Endothelial cell of umbilical vein (primary cell): Measurements from ENCODE around the gene LDLRAD4. TPM values are rescaled to one million over a fixed set of nuclear protein-coding genes. Genes with fewer than 3 reads are reported as not detected.

Experiments
- BruUV-seq: library from RNA; stranded (reverse); fragments of 400-500 nt; replicated peaks from 2 replicates; lab custom pipeline; 2021; lab: Mats Ljungman, UMichigan
- CTCF ChIA-PET: fragments of 300-600, 350-600 bp; sonication (Branson Sonifier 250); formaldehyde crosslinking; loops from one replicate; lab custom pipeline; 2021; ENCODE audit warnings: antibody characterized with exemption, inconsistent platforms; lab: Charles Lee
- POLR2A ChIA-PET: fragments of 300-600, 350-600 bp; sonication (Branson Sonifier 250); formaldehyde crosslinking; loops from one replicate; lab custom pipeline; 2021; ENCODE audit warnings: antibody characterized with exemption, inconsistent platforms; lab: Charles Lee
- DNase-seq: peaks from one replicate; pipeline ENCODE4 v3.0.0-alpha.2; 2011; ENCODE audit warnings: low read depth, low spot score
- FAIRE-seq: peaks from 2 replicates; lab custom pipeline; 2011; peaks lifted over from hg19 to GRCh38; lab: Jason Lieb, UNC
- H2AFZ ChIP-seq: 2 replicates; pipeline ENCODE4 v1.6.0; 2012; ENCODE audit warnings: low read depth, low read length, control low read depth, inconsistent platforms
- H3K27ac ChIP-seq: 2 replicates; pipeline ENCODE4 v1.5.1; 2011; ENCODE audit warnings: low read depth, mild to moderate bottlenecking, control low read depth, low read length, moderate library complexity; ENCODE audit not compliant: insufficient read depth
- H3K27me3 ChIP-seq, 2 experiments: 2 replicates each; pipeline versions ENCODE4 v1.6.0 to v1.6.1; 2011; ENCODE audit warnings: low read length in 2 of 2, mixed read lengths in 1 of 2; ENCODE audit not compliant: control insufficient read depth in 2 of 2, insufficient read depth in 2 of 2
- H3K36me3 ChIP-seq, 2 experiments: 2 replicates in 1 of 2; 3 replicates in 1 of 2; pipeline ENCODE4 v1.5.1; 2011; ENCODE audit warnings: low read length in 2 of 2, mild to moderate bottlenecking in 1 of 2, moderate library complexity in 1 of 2; ENCODE audit not compliant: control insufficient read depth in 2 of 2, insufficient read depth in 2 of 2; ENCODE audit errors: extremely low read depth in 1 of 2
- H3K4me1 ChIP-seq: 3 replicates; pipeline ENCODE4 v1.5.1; 2011; ENCODE audit warnings: mild to moderate bottlenecking, low read length; ENCODE audit not compliant: control insufficient read depth, insufficient read depth; ENCODE audit errors: extremely low read depth
- H3K4me2 ChIP-seq: 2 replicates; pipeline ENCODE4 v1.6.1; 2011; ENCODE audit warnings: low read length, control low read depth, mixed read lengths; ENCODE audit not compliant: insufficient read depth
- H3K4me3 ChIP-seq, 3 experiments: fragments of 200-600 bp in 1 of 3; sonication (generic), shearing (Covaris generic) in 1 of 3; replicated peaks in 1 of 3; 2 replicates each; pipeline ENCODE4 v1.5.1; 2011 to 2016; ENCODE audit warnings: control low read depth in 3 of 3, low read length in 3 of 3, mild to moderate bottlenecking in 2 of 3, inconsistent platforms in 1 of 3, low read depth in 1 of 3, moderate library complexity in 1 of 3; ENCODE audit not compliant: insufficient read depth in 1 of 3
- H3K79me2 ChIP-seq: 2 replicates; pipeline ENCODE4 v1.6.0; 2012; ENCODE audit warnings: low read length, inconsistent platforms; ENCODE audit not compliant: control insufficient read depth, insufficient read depth
- H3K9ac ChIP-seq: replicated peaks from 2 replicates; pipeline ENCODE3; 2011; ENCODE audit warnings: low read length, control low read depth; ENCODE audit not compliant: insufficient read depth; ENCODE audit errors: extremely low read depth
- H3K9me1 ChIP-seq: replicated peaks from 3 replicates; pipeline ENCODE4 v1.6.0; 2011; ENCODE audit warnings: mild to moderate bottlenecking, low read length; ENCODE audit not compliant: control insufficient read depth, insufficient read depth; ENCODE audit errors: extremely low read depth
- H3K9me3 ChIP-seq: replicated peaks from 2 replicates; pipeline ENCODE4 v1.5.1; 2012; ENCODE audit warnings: low read length, inconsistent platforms; ENCODE audit not compliant: control insufficient read depth, insufficient read depth
- H4K20me1 ChIP-seq: replicated peaks from 2 replicates; pipeline ENCODE3; 2011; ENCODE audit warnings: mild to moderate bottlenecking, low read length; ENCODE audit not compliant: control insufficient read depth, insufficient read depth; ENCODE audit errors: extremely low read depth
- CTCF ChIP-seq, 2 donors: IDR thresholded peaks; 1 replicate in 1 of 2; 2 replicates in 1 of 2; pipeline ENCODE4 v1.5.1; 2011; ENCODE audit warnings: low read length in 2 of 2, mild to moderate bottlenecking in 2 of 2, moderate library complexity in 2 of 2, control low read depth in 1 of 2, inconsistent platforms in 1 of 2, low read depth in 1 of 2; ENCODE audit not compliant: insufficient read depth in 1 of 2; ENCODE audit errors: extremely low read depth in 1 of 2
- EZH2 ChIP-seq: IDR thresholded peaks from 2 replicates; pipeline ENCODE4 v1.6.1; 2012; ENCODE audit warnings: borderline replicate concordance, low read depth, mild to moderate bottlenecking, moderate library complexity, low read length, inconsistent platforms; ENCODE audit not compliant: severe bottlenecking
- FOS ChIP-seq: IDR thresholded peaks from 2 replicates; pipeline ENCODE4 v1.6.1; 2011; ENCODE audit warnings: mild to moderate bottlenecking, low read length, moderate library complexity, borderline replicate concordance; ENCODE audit not compliant: insufficient read depth
- GATA2 ChIP-seq: IDR thresholded peaks from 2 replicates; pipeline ENCODE4 v1.7.0; 2011; ENCODE audit warnings: low read depth, mild to moderate bottlenecking, moderate library complexity, mixed read lengths, low read length; ENCODE audit not compliant: insufficient read length, insufficient read depth
- JUN ChIP-seq: IDR thresholded peaks from 2 replicates; pipeline ENCODE4 v1.6.1; 2011; ENCODE audit warnings: borderline replicate concordance, low read depth; ENCODE audit not compliant: insufficient read length, insufficient read depth
- MAX ChIP-seq: IDR thresholded peaks from 2 replicates; pipeline ENCODE4 v1.6.1; 2011; ENCODE audit not compliant: insufficient read depth, insufficient read length
- MYC ChIP-seq: IDR thresholded peaks from one replicate; pipeline ENCODE4 v1.6.1; 2011; ENCODE audit warnings: mild to moderate bottlenecking, low read depth, low read length
- POLR2A ChIP-seq: IDR thresholded peaks from 2 replicates; pipeline ENCODE4 v1.6.1; 2012; ENCODE audit warnings: low read depth, mild to moderate bottlenecking, control low read depth, low read length
- POLR2AphosphoS5 ChIP-seq: IDR thresholded peaks from 2 replicates; pipeline ENCODE4 v1.6.1; 2012; ENCODE audit warnings: low read depth, mild to moderate bottlenecking, control low read depth, low read length, moderate library complexity; ENCODE audit not compliant: insufficient read depth
- dilution Hi-C: fragments of 300-500 bp; cut with MboI; formaldehyde crosslinking; loops from one replicate; pipeline ENCODE4 v1.15.0; 2019; ENCODE audit warnings: low sequenced_read_pairs; ENCODE audit not compliant: extremely low pct_ligation_motif_present
- intact Hi-C: fragments of 100-400 bp; cut with micrococcal nuclease; formaldehyde crosslinking; loops from one replicate; pipeline ENCODE4 v1.10.0; 2022
- polyA plus RNA-seq, 4 experiments: library from polyadenylated mRNA; depleted of rRNA in 3 of 4; stranded (reverse) in 3 of 4; unstranded in 1 of 4; fragments of >200 nt; gene quantifications; 2 replicates each; pipeline versions ENCODE4 v1.2.1 to v1.2.3, GENCODE V29; 2011 to 2012; ENCODE audit warnings: missing spikeins in 1 of 4
- total RNA-seq: library from RNA; stranded (reverse); gene quantifications from 2 replicates; pipeline ENCODE4 v1.2.3, GENCODE V29; 2021

LDLRAD4 gene
- total and polyA plus RNA-seq, 2 donors (not counting 3 experiments of a cell fraction or from before 2014, with no cell fraction given) = 5.2 to 6.5 TPM

GRCh38 chr18:13545955-13546354 is 327.4 kb downstream of the LDLRAD4 start:
- Histone ChIP-seq H3K4me1 (no peaks in the 10 kb centered on the region), H3K4me2 (no peak overlapping the region), H3K9me3 (no peaks in the 10 kb centered on the region), H3K36me3 (no peaks in the 10 kb centered on the region), H3K27me3 (peaks cover 0 to 6% of the 10 kb centered on the region in 2 experiments), H3K79me2 (no peaks in the 10 kb centered on the region), H3K4me3 (no peak overlapping the region), H4K20me1 (no peaks in the 10 kb centered on the region), H2AFZ (no peak overlapping the region), H3K9ac (no peak overlapping the region), H3K9me1 (no peaks in the 10 kb centered on the region), H3K27ac (no peak overlapping the region)
- CTCF ChIA-PET = interaction anchor here (1.1 kb wide), 1 partner anchor 267 kb away, joined by 3 read pairs; no protein-coding TSS in a partner anchor
- TF ChIP-seq MYC (no peak), POLR2A (no peak), EZH2 (no peak), JUN (no peak), FOS (no peak), CTCF (IDR thresholded peaks at IDR 0.05; ENCODE audit: extremely low read depth in 1 of 2, insufficient read depth in 1 of 2, low read depth in 1 of 2, low read length in 2 of 2) (no peak), GATA2 (no peak), POLR2AphosphoS5 (no peak), MAX (no peak)
- POLR2A ChIA-PET = no interaction called here
- DNase-seq = no peak
- no peak for FAIRE-seq
- BruUV-seq = no TSS peak
- dilution Hi-C loops (no loop called here), intact Hi-C loops (no loop called here)
